ENCODE measurements around the gene CPEB1. TPM values are rescaled to one million over a fixed set of nuclear protein-coding genes. Genes with fewer than 3 reads are reported as not detected.
"Not testable (repeated sequence)": the region's sequence is repeated elsewhere in the genome, so short reads cannot be mapped to it uniquely, and the experiment has no call there.

The CPEB1 gene
- total RNA-seq, 4 donors from 2014 or later, result 1.7 to 6.4 (median 4.0) TPM

GRCh38 chr15:82536409-82537350 lies 110.5 kb downstream of the CPEB1 start:
- H3K36me3 ChIP-seq, result peaks cover 31 to 36% of the 10 kb centered on the region in 2 donors
- H3K27me3 ChIP-seq, result no peaks in the 10 kb centered on the region
- no peak overlapping the region for H3K27ac ChIP-seq
- H3K4me1 ChIP-seq, result peaks cover 10 to 18% of the 10 kb centered on the region in 2 donors
- intact Hi-C loops (cut with DNase I), result no loop called here
- TF ChIP-seq, protein P1, sequence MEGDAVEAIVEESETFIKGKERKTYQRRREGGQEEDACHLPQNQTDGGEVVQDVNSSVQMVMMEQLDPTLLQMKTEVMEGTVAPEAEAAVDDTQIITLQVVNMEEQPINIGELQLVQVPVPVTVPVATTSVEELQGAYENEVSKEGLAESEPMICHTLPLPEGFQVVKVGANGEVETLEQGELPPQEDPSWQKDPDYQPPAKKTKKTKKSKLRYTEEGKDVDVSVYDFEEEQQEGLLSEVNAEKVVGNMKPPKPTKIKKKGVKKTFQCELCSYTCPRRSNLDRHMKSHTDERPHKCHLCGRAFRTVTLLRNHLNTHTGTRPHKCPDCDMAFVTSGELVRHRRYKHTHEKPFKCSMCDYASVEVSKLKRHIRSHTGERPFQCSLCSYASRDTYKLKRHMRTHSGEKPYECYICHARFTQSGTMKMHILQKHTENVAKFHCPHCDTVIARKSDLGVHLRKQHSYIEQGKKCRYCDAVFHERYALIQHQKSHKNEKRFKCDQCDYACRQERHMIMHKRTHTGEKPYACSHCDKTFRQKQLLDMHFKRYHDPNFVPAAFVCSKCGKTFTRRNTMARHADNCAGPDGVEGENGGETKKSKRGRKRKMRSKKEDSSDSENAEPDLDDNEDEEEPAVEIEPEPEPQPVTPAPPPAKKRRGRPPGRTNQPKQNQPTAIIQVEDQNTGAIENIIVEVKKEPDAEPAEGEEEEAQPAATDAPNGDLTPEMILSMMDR (IDR thresholded peaks at IDR 0.05), result no peak
- H3K4me3 ChIP-seq (replicated peaks in 1 of 3), result no peak overlapping the region
- DNase-seq, result no peak
- no peaks in the 10 kb centered on the region for H3K9me3 ChIP-seq
- 71 to 77% methylated on average over 11 of the region's 11 CpGs for WGBS, 2 donors

GRCh38 chr15:82535566-82536408 lies 111.4 kb downstream of the CPEB1 start:
- intact Hi-C loops (cut with DNase I), result no loop called here
- Histone ChIP-seq H3K27ac (no peak overlapping the region), H3K36me3 (peaks cover 31 to 36% of the 10 kb centered on the region in 2 donors), H3K4me3 (replicated peaks in 1 of 3) (no peak overlapping the region), H3K9me3 (no peaks in the 10 kb centered on the region), H3K27me3 (no peaks in the 10 kb centered on the region), H3K4me1 (peaks cover 6 to 13% of the 10 kb centered on the region in 2 donors)
- DNase-seq, result no peak
- TF ChIP-seq, protein P1 (IDR thresholded peaks at IDR 0.05), result no peak
- TF ChIP-seq POLR2A (IDR thresholded peaks at IDR 0.05), result no peak
- 76 to 85% methylated on average over 9 of the region's 9 CpGs for WGBS, 2 donors

DNA sequence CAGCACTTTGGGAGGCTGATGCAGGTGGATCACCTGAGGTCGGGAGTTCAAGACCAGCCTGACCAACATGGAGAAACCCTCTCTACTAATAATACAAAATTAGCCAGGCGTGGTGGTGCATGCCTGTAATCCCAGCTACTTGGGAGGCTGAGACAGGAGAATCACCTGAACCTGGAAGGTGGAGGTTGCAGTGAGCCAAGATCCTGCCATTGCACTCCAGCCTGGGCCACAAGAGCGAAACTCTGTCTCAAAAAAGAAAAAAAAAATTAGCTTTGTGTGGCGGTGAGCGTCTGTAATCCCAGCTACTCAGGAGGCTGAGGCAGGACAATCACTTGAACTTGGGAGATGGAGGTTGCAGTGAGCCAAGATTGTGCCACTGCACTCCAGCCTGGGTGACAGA lies 112.0 kb downstream of the CPEB1 start:
- intact Hi-C loops (cut with DNase I); H3K27ac ChIP-seq; H3K27me3 ChIP-seq; H3K9me3 ChIP-seq; H3K4me3 ChIP-seq (replicated peaks in 1 of 3); DNase-seq: not testable (repeated sequence)
- Histone ChIP-seq H3K4me1 (peaks cover 6 to 13% of the 10 kb centered on the region in 2 donors), H3K36me3 (peaks cover 31 to 36% of the 10 kb centered on the region in 2 donors)
- WGBS, 2 donors, result 94 to 95% methylated on average over 5 of the region's 5 CpGs

GRCh38 chr15:82534457-82534861 lies 112.7 kb downstream of the CPEB1 start:
- 94 to 99% methylated on average over 3 of the region's 3 CpGs for WGBS, 2 donors
- peaks cover 6 to 12% of the 10 kb centered on the region in 2 donors for H3K4me1 ChIP-seq
- intact Hi-C loops (cut with DNase I); H3K27me3 ChIP-seq; H3K27ac ChIP-seq; DNase-seq; H3K9me3 ChIP-seq; H3K4me3 ChIP-seq (replicated peaks in 1 of 3): not testable (repeated sequence)
- H3K36me3 ChIP-seq, result peaks cover 31 to 36% of the 10 kb centered on the region in 2 donors

DNA sequence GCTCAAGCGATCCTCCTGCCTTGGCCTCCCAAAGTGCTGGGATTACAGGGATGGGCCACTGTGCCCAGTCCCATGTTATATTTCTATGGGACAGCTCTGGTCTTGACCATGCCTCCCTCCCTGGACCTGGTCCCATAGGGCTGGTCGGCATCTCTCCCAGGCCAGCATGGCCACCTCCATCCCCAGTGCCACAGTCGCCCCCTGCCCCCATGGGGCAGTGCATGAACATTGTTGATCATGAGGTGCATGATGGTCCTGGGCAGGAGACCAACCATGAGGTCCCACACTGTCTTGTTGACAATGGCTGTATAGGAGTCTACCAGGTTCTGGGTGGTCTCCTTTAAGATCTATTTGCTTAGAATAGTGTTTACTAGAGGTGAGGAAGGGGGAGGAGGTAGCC lies 113.4 kb downstream of the CPEB1 start:
- Histone ChIP-seq H3K27ac (no peak overlapping the region), H3K36me3 (peaks cover 31 to 35% of the 10 kb centered on the region in 2 donors), H3K27me3 (no peaks in the 10 kb centered on the region), H3K4me3 (replicated peaks in 1 of 3) (no peak overlapping the region), H3K4me1 (peaks cover 0 to 5% of the 10 kb centered on the region in 2 donors), H3K9me3 (no peaks in the 10 kb centered on the region)
- WGBS, 2 donors, result 96 to 100% methylated on average over 3 of the region's 3 CpGs
- DNase-seq, result no peak
- intact Hi-C loops (cut with DNase I), result no loop called here
- TF ChIP-seq, protein P1 (IDR thresholded peaks at IDR 0.05), result no peak
- no peak for TF ChIP-seq POLR2A (IDR thresholded peaks at IDR 0.05)

All from thyroid gland (tissue), 4 donors.